ENCODE data around the gene VAV3. TPM values are rescaled to one million over a fixed set of nuclear protein-coding genes. Genes with fewer than 3 reads are reported as not detected.

VAV3 gene
- total RNA-seq, 1 donor from 2014 or later, result 159 TPM

GRCh38 chr1:107821340-107821739, 143.6 kb downstream of the VAV3 start:
- peaks cover 5% of the 10 kb centered on the region for H3K27me3 Mint-ChIP-seq (ENCODE audit: unreplicated experiment)
- peaks cover 43% of the 10 kb centered on the region for H3K36me3 Mint-ChIP-seq (ENCODE audit: low read depth, unreplicated experiment)
- H3K4me3 Mint-ChIP-seq (ENCODE audit: unreplicated experiment), result peak overlapping the region; percentile 3
- DNase-seq (ENCODE audit: low spot score), result no peak
- TF ChIP-seq, protein P1, sequence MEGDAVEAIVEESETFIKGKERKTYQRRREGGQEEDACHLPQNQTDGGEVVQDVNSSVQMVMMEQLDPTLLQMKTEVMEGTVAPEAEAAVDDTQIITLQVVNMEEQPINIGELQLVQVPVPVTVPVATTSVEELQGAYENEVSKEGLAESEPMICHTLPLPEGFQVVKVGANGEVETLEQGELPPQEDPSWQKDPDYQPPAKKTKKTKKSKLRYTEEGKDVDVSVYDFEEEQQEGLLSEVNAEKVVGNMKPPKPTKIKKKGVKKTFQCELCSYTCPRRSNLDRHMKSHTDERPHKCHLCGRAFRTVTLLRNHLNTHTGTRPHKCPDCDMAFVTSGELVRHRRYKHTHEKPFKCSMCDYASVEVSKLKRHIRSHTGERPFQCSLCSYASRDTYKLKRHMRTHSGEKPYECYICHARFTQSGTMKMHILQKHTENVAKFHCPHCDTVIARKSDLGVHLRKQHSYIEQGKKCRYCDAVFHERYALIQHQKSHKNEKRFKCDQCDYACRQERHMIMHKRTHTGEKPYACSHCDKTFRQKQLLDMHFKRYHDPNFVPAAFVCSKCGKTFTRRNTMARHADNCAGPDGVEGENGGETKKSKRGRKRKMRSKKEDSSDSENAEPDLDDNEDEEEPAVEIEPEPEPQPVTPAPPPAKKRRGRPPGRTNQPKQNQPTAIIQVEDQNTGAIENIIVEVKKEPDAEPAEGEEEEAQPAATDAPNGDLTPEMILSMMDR (IDR thresholded peaks at IDR 0.05; ENCODE audit: unreplicated experiment), result no peak
- no peaks in the 10 kb centered on the region for H3K9me3 Mint-ChIP-seq (ENCODE audit: unreplicated experiment)
- H3K27ac Mint-ChIP-seq (ENCODE audit: unreplicated experiment), result no peak overlapping the region
- H3K4me1 Mint-ChIP-seq (ENCODE audit: unreplicated experiment), result peaks cover 72% of the 10 kb centered on the region

DNA sequence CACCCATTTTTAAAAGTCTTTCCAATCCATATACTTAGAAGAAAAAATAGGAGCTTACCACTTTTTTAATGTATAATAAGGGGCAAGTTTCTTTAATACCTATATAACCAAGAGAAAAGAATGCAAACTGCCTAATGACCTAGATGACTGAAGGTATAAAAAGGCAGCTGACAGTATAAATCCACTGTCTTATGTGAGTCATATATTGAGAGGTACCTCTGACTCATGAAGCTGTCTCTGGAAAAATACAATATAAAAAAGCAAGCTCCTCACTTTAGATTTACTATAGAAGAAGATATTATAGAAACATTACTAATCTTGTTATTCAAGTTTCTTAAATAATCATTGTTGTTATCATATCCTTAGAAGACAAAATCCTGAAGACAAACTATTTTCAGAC, 144.2 kb downstream of the VAV3 start:
- Mint-ChIP-seq H3K27ac (ENCODE audit: unreplicated experiment) (no peak overlapping the region), H3K27me3 (ENCODE audit: unreplicated experiment) (peaks cover 5% of the 10 kb centered on the region), H3K4me1 (ENCODE audit: unreplicated experiment) (peaks cover 71% of the 10 kb centered on the region), H3K9me3 (ENCODE audit: unreplicated experiment) (no peaks in the 10 kb centered on the region), H3K4me3 (ENCODE audit: unreplicated experiment) (no peak overlapping the region), H3K36me3 (ENCODE audit: low read depth, unreplicated experiment) (peaks cover 43% of the 10 kb centered on the region)
- TF ChIP-seq, protein P1 (IDR thresholded peaks at IDR 0.05; ENCODE audit: unreplicated experiment), result no peak
- no peak for DNase-seq (ENCODE audit: low spot score)

GRCh38 chr1:107817935-107818334, 147.0 kb downstream of the VAV3 start:
- peak overlapping the region; percentile 76 for H3K4me3 Mint-ChIP-seq (ENCODE audit: unreplicated experiment)
- H3K27me3 Mint-ChIP-seq (ENCODE audit: unreplicated experiment), result peaks cover 6% of the 10 kb centered on the region
- TF ChIP-seq, protein P1 (IDR thresholded peaks at IDR 0.05; ENCODE audit: unreplicated experiment), result no peak
- H3K27ac Mint-ChIP-seq (ENCODE audit: unreplicated experiment), result peak overlapping the region; percentile 76
- no peaks in the 10 kb centered on the region for H3K9me3 Mint-ChIP-seq (ENCODE audit: unreplicated experiment)
- peaks cover 72% of the 10 kb centered on the region for H3K4me1 Mint-ChIP-seq (ENCODE audit: unreplicated experiment)
- no peak for DNase-seq (ENCODE audit: low spot score)
- peaks cover 41% of the 10 kb centered on the region for H3K36me3 Mint-ChIP-seq (ENCODE audit: low read depth, unreplicated experiment)

GRCh38 chr1:107817206-107817605, 147.8 kb downstream of the VAV3 start:
- H3K9me3 Mint-ChIP-seq (ENCODE audit: unreplicated experiment), result no peaks in the 10 kb centered on the region
- H3K36me3 Mint-ChIP-seq (ENCODE audit: low read depth, unreplicated experiment), result peaks cover 36% of the 10 kb centered on the region
- peak overlapping the region; percentile 76 for H3K4me3 Mint-ChIP-seq (ENCODE audit: unreplicated experiment)
- H3K27ac Mint-ChIP-seq (ENCODE audit: unreplicated experiment), result peak overlapping the region; percentile 76
- H3K4me1 Mint-ChIP-seq (ENCODE audit: unreplicated experiment), result peaks cover 72% of the 10 kb centered on the region
- peaks cover 6% of the 10 kb centered on the region for H3K27me3 Mint-ChIP-seq (ENCODE audit: unreplicated experiment)
- TF ChIP-seq, protein P1 (IDR thresholded peaks at IDR 0.05; ENCODE audit: unreplicated experiment), result no peak
- DNase-seq (ENCODE audit: low spot score), result no peak

DNA sequence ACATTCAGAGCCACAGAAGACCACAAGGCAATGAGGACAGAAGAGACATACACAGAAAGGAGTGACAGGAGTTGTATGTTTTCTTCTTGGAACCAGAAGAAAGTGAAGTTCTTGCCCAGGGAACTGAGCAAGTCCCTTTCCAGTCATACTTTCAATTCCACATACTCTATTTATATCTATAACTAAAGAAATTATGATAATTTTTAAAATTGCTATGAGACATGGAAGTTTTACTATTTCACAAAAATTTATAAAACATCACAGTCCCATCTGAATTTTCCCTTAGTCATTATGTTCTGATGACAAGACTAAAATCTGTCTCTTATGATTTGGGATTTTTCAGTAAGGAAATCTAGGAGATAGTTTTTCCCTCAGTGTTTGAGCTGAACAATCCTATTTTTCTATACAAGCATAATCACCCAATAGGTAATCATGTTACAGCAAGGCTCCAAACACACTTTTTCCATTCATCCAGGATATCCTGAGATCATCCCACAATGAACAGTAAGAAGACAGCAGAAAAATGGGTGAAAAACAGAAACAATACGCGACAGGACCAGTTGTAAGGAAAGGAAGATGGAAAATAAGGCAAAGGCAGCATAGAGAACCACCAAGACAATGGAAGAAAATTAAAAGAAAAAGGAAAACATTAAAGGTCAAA, 154.6 kb downstream of the VAV3 start:
- no peak for DNase-seq (ENCODE audit: low spot score)
- Mint-ChIP-seq H3K36me3 (ENCODE audit: low read depth, unreplicated experiment) (peaks cover 12% of the 10 kb centered on the region), H3K9me3 (ENCODE audit: unreplicated experiment) (no peaks in the 10 kb centered on the region), H3K27ac (ENCODE audit: unreplicated experiment) (peak overlapping the region; percentile 20), H3K27me3 (ENCODE audit: unreplicated experiment) (peaks cover 5% of the 10 kb centered on the region), H3K4me1 (ENCODE audit: unreplicated experiment) (peaks cover 50% of the 10 kb centered on the region), H3K4me3 (ENCODE audit: unreplicated experiment) (no peak overlapping the region)
- TF ChIP-seq, protein P1 (IDR thresholded peaks at IDR 0.05; ENCODE audit: unreplicated experiment), result no peak

Measured in endothelial cell (in vitro differentiated cells).